Measurements from ENCODE around the gene TSPAN18. TPM values are rescaled to one million over a fixed set of nuclear protein-coding genes. Genes with fewer than 3 reads are reported as not detected.

Gene TSPAN18
- total RNA-seq, 6 donors from 2014 or later, result 8.2 to 48.6 (median 17.5) TPM

DNA sequence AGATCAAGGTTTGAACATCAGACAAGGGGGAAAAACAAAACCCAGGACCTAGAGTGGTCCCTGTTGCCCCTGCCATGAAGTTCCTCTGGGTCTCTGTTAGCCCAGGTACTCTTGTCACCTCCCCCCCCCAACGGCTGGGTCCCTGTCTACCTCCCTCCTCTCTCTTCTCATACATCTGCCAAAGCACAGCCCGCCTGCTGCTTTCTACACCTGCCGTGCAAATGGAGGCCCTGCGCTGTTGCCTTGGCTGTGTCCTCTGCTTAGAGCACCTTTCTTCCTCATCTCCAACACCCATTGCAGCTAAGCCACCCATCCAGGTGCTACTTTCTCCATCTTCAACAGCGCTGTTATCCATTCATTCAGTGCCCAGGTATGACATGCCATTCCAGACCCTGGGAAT, 124.7 kb downstream of the TSPAN18 start:
- Histone ChIP-seq H3K4me3 (no peak overlapping the region), H3K36me3 (no peaks in the 10 kb centered on the region), H3K9me3 (peaks cover 0 to 12% (median 9%) of the 10 kb centered on the region in 4 donors), H3K27ac (no peak overlapping the region), H3K4me1 (no peaks in the 10 kb centered on the region), H3K27me3 (no peaks in the 10 kb centered on the region)
- TF ChIP-seq, protein P1, sequence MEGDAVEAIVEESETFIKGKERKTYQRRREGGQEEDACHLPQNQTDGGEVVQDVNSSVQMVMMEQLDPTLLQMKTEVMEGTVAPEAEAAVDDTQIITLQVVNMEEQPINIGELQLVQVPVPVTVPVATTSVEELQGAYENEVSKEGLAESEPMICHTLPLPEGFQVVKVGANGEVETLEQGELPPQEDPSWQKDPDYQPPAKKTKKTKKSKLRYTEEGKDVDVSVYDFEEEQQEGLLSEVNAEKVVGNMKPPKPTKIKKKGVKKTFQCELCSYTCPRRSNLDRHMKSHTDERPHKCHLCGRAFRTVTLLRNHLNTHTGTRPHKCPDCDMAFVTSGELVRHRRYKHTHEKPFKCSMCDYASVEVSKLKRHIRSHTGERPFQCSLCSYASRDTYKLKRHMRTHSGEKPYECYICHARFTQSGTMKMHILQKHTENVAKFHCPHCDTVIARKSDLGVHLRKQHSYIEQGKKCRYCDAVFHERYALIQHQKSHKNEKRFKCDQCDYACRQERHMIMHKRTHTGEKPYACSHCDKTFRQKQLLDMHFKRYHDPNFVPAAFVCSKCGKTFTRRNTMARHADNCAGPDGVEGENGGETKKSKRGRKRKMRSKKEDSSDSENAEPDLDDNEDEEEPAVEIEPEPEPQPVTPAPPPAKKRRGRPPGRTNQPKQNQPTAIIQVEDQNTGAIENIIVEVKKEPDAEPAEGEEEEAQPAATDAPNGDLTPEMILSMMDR (IDR thresholded peaks at IDR 0.05), result no peak
- TF ChIP-seq EP300 (IDR thresholded peaks at IDR 0.05) (no peak), POLR2A (IDR thresholded peaks at IDR 0.05) (no peak), POLR2AphosphoS5 (IDR thresholded peaks at IDR 0.05) (no peak)
- WGBS, 2 donors, result 76 to 89% methylated on average over 5 of the region's 5 CpGs
- ATAC-seq (ENCODE audit: low FRiP score in 2 of 2) (no peak), DNase-seq (no peak)

DNA sequence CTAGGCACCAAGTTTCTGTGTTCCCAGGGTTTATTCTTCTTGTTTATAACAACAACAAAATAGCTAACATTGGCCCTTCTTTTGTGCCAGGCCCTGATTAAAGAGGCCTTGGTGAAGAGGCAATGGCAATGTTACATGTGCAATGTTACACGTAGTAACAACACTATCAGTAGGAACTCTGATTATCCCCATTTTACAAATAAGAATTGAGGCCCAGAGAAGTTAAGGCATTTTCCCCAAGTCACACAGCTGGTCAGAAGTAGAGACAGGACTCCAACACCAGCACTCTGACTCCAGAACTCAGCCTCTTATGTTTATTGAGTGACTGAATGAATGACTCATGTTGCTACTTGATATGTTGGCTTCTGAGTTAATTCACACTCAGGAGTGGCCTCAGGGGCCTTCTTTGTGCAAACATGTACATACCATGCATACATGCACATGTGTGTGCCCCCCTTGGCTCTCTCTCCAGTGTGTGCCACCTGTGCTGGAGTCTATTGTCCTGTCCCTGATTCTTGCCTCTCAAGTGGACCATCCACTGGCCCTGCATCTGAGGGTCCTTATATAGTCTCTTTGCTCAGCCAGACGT, 125.5 kb downstream of the TSPAN18 start:
- no peak for TF ChIP-seq POLR2A (IDR thresholded peaks at IDR 0.05)
- no peak for TF ChIP-seq EP300 (IDR thresholded peaks at IDR 0.05)
- TF ChIP-seq POLR2AphosphoS5 (IDR thresholded peaks at IDR 0.05), result no peak
- TF ChIP-seq, protein P1 (IDR thresholded peaks at IDR 0.05), result no peak
- Histone ChIP-seq H3K27me3 (no peaks in the 10 kb centered on the region), H3K27ac (no peak overlapping the region), H3K4me1 (no peaks in the 10 kb centered on the region), H3K4me3 (no peak overlapping the region), H3K36me3 (no peaks in the 10 kb centered on the region), H3K9me3 (peaks cover 0 to 5% (median 3%) of the 10 kb centered on the region in 4 donors)
- ATAC-seq (ENCODE audit: low FRiP score in 2 of 2) (no peak), DNase-seq (no peak)
- 57 to 83% methylated on average over 1 to 2 of the region's 2 CpGs for WGBS, 2 donors

DNA sequence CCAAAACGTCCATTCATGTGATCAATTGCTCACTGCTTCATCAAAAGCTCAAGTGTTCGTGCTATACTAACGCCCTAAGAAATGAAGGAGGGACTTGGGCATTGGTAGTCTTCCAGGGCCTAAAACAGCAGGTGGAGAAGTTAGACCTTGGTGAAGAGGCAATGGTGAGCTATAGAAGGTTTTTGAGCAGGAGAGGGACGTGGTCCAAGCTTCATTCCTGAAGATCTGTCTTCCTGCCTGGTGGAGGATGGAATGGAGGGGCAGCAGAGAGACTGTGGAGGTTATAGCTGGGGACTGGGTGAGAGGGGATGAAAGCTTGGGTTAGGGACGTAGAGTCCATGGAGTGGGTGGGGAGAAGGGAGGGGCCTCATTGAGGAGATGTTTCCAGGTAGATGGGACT, 126.2 kb downstream of the TSPAN18 start:
- TF ChIP-seq POLR2AphosphoS5 (IDR thresholded peaks at IDR 0.05), result no peak
- TF ChIP-seq EP300 (IDR thresholded peaks at IDR 0.05), result no peak
- TF ChIP-seq POLR2A (IDR thresholded peaks at IDR 0.05), result no peak
- TF ChIP-seq, protein P1 (IDR thresholded peaks at IDR 0.05), result no peak
- no peak for DNase-seq
- no peak for ATAC-seq (ENCODE audit: low FRiP score in 2 of 2)
- Histone ChIP-seq H3K27ac (no peak overlapping the region), H3K9me3 (no peaks in the 10 kb centered on the region), H3K4me3 (no peak overlapping the region), H3K36me3 (no peaks in the 10 kb centered on the region), H3K4me1 (no peaks in the 10 kb centered on the region), H3K27me3 (no peaks in the 10 kb centered on the region)
- 70 to 74% methylated on average over 5 of the region's 5 CpGs for WGBS, 2 donors

DNA sequence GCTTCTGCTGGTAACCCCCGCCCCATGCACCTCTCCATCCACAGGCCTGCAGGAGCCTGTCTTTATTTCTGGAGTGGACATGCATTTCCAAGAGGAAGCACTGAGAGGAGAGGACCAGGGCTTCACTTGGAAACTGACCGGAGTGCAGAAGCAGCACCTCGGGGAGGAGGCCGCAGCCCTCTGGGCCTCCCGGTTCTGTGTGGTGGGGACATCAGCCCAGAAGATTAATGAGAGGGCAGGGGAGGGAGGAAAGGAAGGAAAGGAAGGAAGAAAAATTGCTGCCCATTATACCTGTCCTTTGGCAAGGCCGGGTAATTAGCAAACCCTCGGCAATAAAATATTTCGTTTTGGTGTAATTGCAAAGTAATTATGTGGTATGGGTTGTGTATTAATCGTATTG, 126.9 kb downstream of the TSPAN18 start:
- Histone ChIP-seq H3K4me3 (no peak overlapping the region), H3K9me3 (no peaks in the 10 kb centered on the region), H3K4me1 (no peaks in the 10 kb centered on the region), H3K36me3 (no peaks in the 10 kb centered on the region), H3K27ac (no peak overlapping the region), H3K27me3 (no peaks in the 10 kb centered on the region)
- 70 to 79% methylated on average over 8 to 9 of the region's 9 CpGs for WGBS, 2 donors
- DNase-seq (no peak), ATAC-seq (ENCODE audit: low FRiP score in 2 of 2) (no peak)
- TF ChIP-seq POLR2AphosphoS5 (IDR thresholded peaks at IDR 0.05) (no peak), EP300 (IDR thresholded peaks at IDR 0.05) (no peak), POLR2A (IDR thresholded peaks at IDR 0.05) (no peak)
- TF ChIP-seq, protein P1 (IDR thresholded peaks at IDR 0.05), result no peak

DNA sequence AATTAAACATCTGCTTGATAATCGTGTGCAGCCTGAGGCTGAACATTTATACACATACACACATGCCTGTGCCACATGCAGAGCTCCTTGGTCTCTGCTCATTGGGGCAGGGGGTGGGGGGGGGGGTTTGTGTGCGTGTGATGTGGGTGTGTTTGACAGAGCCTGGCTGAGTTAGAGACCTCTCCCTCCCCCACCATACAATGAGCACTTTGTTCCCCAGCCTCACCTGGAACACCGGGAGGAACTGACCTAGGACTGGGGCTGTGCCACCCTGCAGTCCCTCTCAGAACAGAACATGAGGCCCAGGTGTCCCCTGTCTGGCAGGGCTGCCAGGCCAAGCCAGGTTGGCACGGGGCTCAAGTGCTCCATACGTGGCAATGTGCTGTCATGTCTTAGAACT, 127.3 kb downstream of the TSPAN18 start:
- ATAC-seq (ENCODE audit: low FRiP score in 2 of 2) (no peak), DNase-seq (no peak)
- no peaks in the 10 kb centered on the region for H3K9me3 ChIP-seq
- no peaks in the 10 kb centered on the region for H3K4me1 ChIP-seq
- no peak overlapping the region for H3K4me3 ChIP-seq
- no peak overlapping the region for H3K27ac ChIP-seq
- WGBS, 2 donors, result 67 to 92% methylated on average over 3 to 5 of the region's 5 CpGs
- no peaks in the 10 kb centered on the region for H3K27me3 ChIP-seq
- TF ChIP-seq EP300 (IDR thresholded peaks at IDR 0.05), result no peak
- TF ChIP-seq, protein P1 (IDR thresholded peaks at IDR 0.05), result no peak
- TF ChIP-seq POLR2AphosphoS5 (IDR thresholded peaks at IDR 0.05), result no peak
- no peak for TF ChIP-seq POLR2A (IDR thresholded peaks at IDR 0.05)
- H3K36me3 ChIP-seq, result no peaks in the 10 kb centered on the region
